ENCODE measurements around the gene RAN.
"Not testable (repeated sequence)": the region's sequence is repeated elsewhere in the genome, so short reads cannot be mapped to it uniquely, and the experiment has no call there.

RAN gene

DNA sequence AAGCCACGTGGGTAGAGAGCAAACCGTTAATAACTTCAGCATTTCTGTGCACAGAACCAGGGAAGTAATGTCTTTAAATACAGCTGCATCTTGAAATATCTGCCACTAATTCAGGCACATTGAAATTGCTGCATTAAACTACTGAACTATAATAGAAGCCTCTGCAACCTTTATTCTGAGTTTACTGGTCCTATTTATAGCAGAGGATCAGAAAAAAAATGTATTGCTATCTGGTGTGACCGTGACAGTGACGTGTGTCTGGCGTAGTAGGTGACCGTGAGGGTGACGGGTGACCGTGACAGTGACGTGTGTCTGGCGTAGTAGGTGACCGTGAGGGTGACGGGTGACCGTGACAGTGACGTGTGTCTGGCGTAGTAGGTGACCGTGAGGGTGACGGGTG, 15.3 kb downstream of the RAN start:
- DNase-seq; H3K4me1 ChIP-seq (ENCODE audit: control extremely low read depth in 1 of 4, control insufficient read depth in 4 of 4, insufficient read depth in 4 of 4, low read length in 3 of 4); H3K27ac ChIP-seq (ENCODE audit: insufficient read depth in 1 of 2, low read depth in 1 of 2, low read length in 2 of 2, poor library complexity in 1 of 2, severe bottlenecking in 2 of 2); H3K4me3 ChIP-seq (ENCODE audit: control insufficient read depth in 1 of 7, extremely low read depth in 1 of 7, insufficient read depth in 4 of 7, low read depth in 2 of 7, low read length in 6 of 7); H3K36me3 ChIP-seq (ENCODE audit: control insufficient read depth in 4 of 4, insufficient read depth in 4 of 4, low read length in 3 of 4); POLR2A ChIA-PET; H3K27me3 ChIP-seq (replicated peaks in 2 of 5; ENCODE audit: control insufficient read depth in 4 of 5, insufficient read depth in 5 of 5, low read length in 4 of 5); CTCF ChIA-PET; H3K9me3 ChIP-seq (ENCODE audit: control extremely low read depth in 1 of 5, control insufficient read depth in 4 of 5, insufficient read depth in 2 of 5, low read depth in 1 of 5, low read length in 4 of 5): not testable (repeated sequence)
- WGBS (ENCODE audit: insufficient coverage): 92% methylated on average over 2 of the region's 17 CpGs

DNA sequence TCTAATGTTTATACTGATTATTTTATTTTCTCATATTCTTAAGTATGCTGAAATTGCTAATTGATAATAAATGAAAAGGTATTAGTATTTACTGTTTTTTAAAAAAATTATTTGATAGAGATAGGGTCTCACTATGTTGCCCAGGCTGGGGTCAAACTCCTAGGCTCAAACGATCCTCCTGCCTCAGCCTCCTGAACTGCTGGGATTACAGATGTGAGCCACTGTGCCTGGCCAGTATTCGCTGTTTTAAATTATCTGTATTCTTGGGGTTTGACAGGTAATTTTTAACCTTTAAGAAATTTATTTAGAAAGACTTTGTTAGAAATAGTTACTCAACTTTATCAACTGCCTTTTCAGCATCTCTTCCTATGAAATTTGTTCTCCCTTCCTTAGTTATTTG, 32.2 kb downstream of the RAN start:
- Histone ChIP-seq H3K4me3 (ENCODE audit: control insufficient read depth in 1 of 7, extremely low read depth in 1 of 7, insufficient read depth in 4 of 7, low read depth in 2 of 7, low read length in 6 of 7) (no peak overlapping the region), H3K27ac (ENCODE audit: insufficient read depth in 1 of 2, low read depth in 1 of 2, low read length in 2 of 2, poor library complexity in 1 of 2, severe bottlenecking in 2 of 2) (no peak overlapping the region), H3K36me3 (ENCODE audit: control insufficient read depth in 4 of 4, insufficient read depth in 4 of 4, low read length in 3 of 4) (no peaks in the 10 kb centered on the region), H3K9me3 (ENCODE audit: control extremely low read depth in 1 of 5, control insufficient read depth in 4 of 5, insufficient read depth in 2 of 5, low read depth in 1 of 5, low read length in 4 of 5) (peaks cover 0 to 5% (median 0%) of the 10 kb centered on the region in 5 experiments), H3K4me1 (ENCODE audit: control extremely low read depth in 1 of 4, control insufficient read depth in 4 of 4, insufficient read depth in 4 of 4, low read length in 3 of 4) (no peaks in the 10 kb centered on the region), H3K27me3 (replicated peaks in 2 of 5; ENCODE audit: control insufficient read depth in 4 of 5, insufficient read depth in 5 of 5, low read length in 4 of 5) (no peaks in the 10 kb centered on the region)
- POLR2A ChIA-PET: no interaction called here
- no peak for DNase-seq
- 100% methylated on average over 1 of the region's 2 CpGs for WGBS (ENCODE audit: insufficient coverage)
- CTCF ChIA-PET: no interaction called here

DNA sequence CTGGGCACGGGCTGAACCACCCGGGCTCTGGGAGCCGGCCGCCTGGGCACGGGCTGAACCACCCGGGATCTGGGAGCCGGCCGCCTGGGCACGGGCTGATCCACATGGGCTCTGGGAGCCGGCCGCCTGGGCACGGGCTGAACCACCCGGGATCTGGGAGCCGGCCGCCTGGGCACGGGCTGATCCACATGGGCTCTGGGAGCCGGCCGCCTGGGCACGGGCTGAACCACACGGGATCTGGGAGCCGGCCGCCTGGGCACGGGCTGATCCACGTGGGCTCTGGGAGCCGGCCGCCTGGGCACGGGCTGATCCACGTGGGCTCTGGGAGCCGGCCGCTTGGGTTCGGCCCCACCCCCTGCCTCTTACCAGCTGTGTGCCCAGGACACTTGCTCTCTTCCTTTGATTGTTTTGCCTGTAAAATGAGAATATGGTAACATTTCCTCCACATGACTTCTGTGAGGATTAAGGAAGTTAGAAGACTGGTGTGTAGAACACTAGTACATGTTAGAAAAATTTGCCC, 33.1 kb downstream of the RAN start:
- POLR2A ChIA-PET: not testable (repeated sequence)

DNA sequence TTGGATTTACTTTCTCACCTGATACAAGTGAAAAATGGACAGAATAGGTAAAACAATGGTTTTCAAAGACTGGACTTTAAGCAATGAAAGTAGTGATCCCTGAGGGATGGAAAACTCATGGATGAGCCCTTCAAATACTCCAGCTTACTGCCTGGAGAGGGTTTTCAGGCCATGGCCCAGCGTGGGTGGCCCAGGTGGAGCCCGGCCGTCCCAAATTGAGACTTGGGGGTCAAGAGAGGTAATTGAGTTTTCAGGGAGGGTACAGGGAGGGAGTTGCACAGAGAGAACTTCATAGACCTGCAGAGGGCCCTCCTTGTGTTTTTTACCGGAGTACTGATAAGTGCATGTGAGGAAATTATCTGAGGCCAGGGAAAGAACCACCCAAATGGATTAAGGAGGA, 37.2 kb downstream of the RAN start:
- Histone ChIP-seq H3K36me3 (ENCODE audit: control insufficient read depth in 4 of 4, insufficient read depth in 4 of 4, low read length in 3 of 4) (no peaks in the 10 kb centered on the region), H3K4me1 (ENCODE audit: control extremely low read depth in 1 of 4, control insufficient read depth in 4 of 4, insufficient read depth in 4 of 4, low read length in 3 of 4) (no peaks in the 10 kb centered on the region), H3K27me3 (replicated peaks in 2 of 5; ENCODE audit: control insufficient read depth in 4 of 5, insufficient read depth in 5 of 5, low read length in 4 of 5) (peaks cover 0 to 4% (median 0%) of the 10 kb centered on the region in 5 experiments), H3K4me3 (ENCODE audit: control insufficient read depth in 1 of 7, extremely low read depth in 1 of 7, insufficient read depth in 4 of 7, low read depth in 2 of 7, low read length in 6 of 7) (no peak overlapping the region), H3K27ac (ENCODE audit: insufficient read depth in 1 of 2, low read depth in 1 of 2, low read length in 2 of 2, poor library complexity in 1 of 2, severe bottlenecking in 2 of 2) (no peak overlapping the region), H3K9me3 (ENCODE audit: control extremely low read depth in 1 of 5, control insufficient read depth in 4 of 5, insufficient read depth in 2 of 5, low read depth in 1 of 5, low read length in 4 of 5) (peaks cover 2 to 17% (median 4%) of the 10 kb centered on the region in 5 experiments)
- CTCF ChIA-PET: interaction anchor here (1.8 kb wide), 1 partner anchor 8 kb away, joined by 5 read pairs; no protein-coding TSS in a partner anchor
- POLR2A ChIA-PET: no interaction called here
- DNase-seq: no peak
- WGBS (ENCODE audit: insufficient coverage): 95% methylated on average over 4 of the region's 4 CpGs

More for the DNA sequence above, 33.1 kb downstream of the RAN start:
- H3K4me3 ChIP-seq (ENCODE audit: control insufficient read depth in 1 of 7, extremely low read depth in 1 of 7, insufficient read depth in 4 of 7, low read depth in 2 of 7, low read length in 6 of 7); H3K36me3 ChIP-seq (ENCODE audit: control insufficient read depth in 4 of 4, insufficient read depth in 4 of 4, low read length in 3 of 4); CTCF ChIA-PET; DNase-seq; H3K27me3 ChIP-seq (replicated peaks in 2 of 5; ENCODE audit: control insufficient read depth in 4 of 5, insufficient read depth in 5 of 5, low read length in 4 of 5); H3K27ac ChIP-seq (ENCODE audit: insufficient read depth in 1 of 2, low read depth in 1 of 2, low read length in 2 of 2, poor library complexity in 1 of 2, severe bottlenecking in 2 of 2); H3K9me3 ChIP-seq (ENCODE audit: control extremely low read depth in 1 of 5, control insufficient read depth in 4 of 5, insufficient read depth in 2 of 5, low read depth in 1 of 5, low read length in 4 of 5); H3K4me1 ChIP-seq (ENCODE audit: control extremely low read depth in 1 of 4, control insufficient read depth in 4 of 4, insufficient read depth in 4 of 4, low read length in 3 of 4): not testable (repeated sequence)
- 93% methylated on average over 16 of the region's 31 CpGs for WGBS (ENCODE audit: insufficient coverage)

DNA sequence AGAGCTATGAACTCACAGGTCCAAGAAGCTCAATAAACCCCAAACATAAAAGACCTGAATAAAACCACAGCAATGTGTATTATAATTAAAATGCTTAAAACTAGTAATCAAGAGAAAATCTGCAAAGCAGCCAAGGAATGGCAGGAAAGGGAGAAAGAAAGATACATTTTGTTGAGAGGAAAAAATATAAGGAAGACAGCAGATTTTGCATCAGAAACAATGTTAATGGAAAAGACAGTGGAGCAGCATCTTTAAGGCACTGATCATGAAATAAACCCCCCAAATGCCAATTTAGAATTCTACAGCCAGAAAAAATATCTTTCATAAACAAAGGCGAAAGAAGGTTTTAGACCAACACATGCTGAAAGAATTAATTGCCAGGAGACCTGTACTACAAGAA, 39.3 kb downstream of the RAN start:
- ChIA-PET CTCF (no interaction called here), POLR2A (no interaction called here)
- H3K4me3 ChIP-seq (ENCODE audit: control insufficient read depth in 1 of 7, extremely low read depth in 1 of 7, insufficient read depth in 4 of 7, low read depth in 2 of 7, low read length in 6 of 7): no peak overlapping the region
- no peak for DNase-seq
- no peak overlapping the region for H3K27ac ChIP-seq (ENCODE audit: insufficient read depth in 1 of 2, low read depth in 1 of 2, low read length in 2 of 2, poor library complexity in 1 of 2, severe bottlenecking in 2 of 2)
- H3K9me3 ChIP-seq (ENCODE audit: control extremely low read depth in 1 of 5, control insufficient read depth in 4 of 5, insufficient read depth in 2 of 5, low read depth in 1 of 5, low read length in 4 of 5): peaks cover 2 to 17% (median 4%) of the 10 kb centered on the region in 5 experiments
- H3K4me1 ChIP-seq (ENCODE audit: control extremely low read depth in 1 of 4, control insufficient read depth in 4 of 4, insufficient read depth in 4 of 4, low read length in 3 of 4): no peaks in the 10 kb centered on the region
- WGBS (ENCODE audit: insufficient coverage): no CpG with 5 or more reads among the region's 1 CpG
- peaks cover under 1 to 21% (median 6%) of the 10 kb centered on the region in 5 experiments for H3K27me3 ChIP-seq (replicated peaks in 2 of 5; ENCODE audit: control insufficient read depth in 4 of 5, insufficient read depth in 5 of 5, low read length in 4 of 5)
- no peaks in the 10 kb centered on the region for H3K36me3 ChIP-seq (ENCODE audit: control insufficient read depth in 4 of 4, insufficient read depth in 4 of 4, low read length in 3 of 4)

DNA sequence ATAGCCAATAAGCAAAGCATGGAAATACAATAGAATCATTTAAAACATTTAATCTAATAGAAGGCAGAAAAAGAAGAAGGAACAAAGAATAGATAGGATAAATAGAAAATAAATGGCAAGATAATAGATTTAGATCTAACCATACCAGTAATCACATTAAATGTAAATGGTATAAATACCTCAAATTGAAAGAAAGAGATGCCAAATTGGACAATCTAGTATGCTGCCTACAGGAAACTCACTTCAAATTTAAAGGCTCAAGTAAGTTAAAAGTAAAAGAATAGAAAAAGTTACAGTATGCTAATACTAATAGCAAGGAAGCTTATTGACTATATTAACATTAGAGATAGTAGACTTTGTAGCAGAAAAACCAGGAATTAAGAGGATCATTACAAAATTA, 40.1 kb downstream of the RAN start:
- peaks cover 5 to 28% (median 11%) of the 10 kb centered on the region in 5 experiments for H3K27me3 ChIP-seq (replicated peaks in 2 of 5; ENCODE audit: control insufficient read depth in 4 of 5, insufficient read depth in 5 of 5, low read length in 4 of 5)
- no peak for DNase-seq
- H3K4me3 ChIP-seq (ENCODE audit: control insufficient read depth in 1 of 7, extremely low read depth in 1 of 7, insufficient read depth in 4 of 7, low read depth in 2 of 7, low read length in 6 of 7): no peak overlapping the region
- ChIA-PET CTCF (no interaction called here), POLR2A (no interaction called here)
- H3K27ac ChIP-seq (ENCODE audit: insufficient read depth in 1 of 2, low read depth in 1 of 2, low read length in 2 of 2, poor library complexity in 1 of 2, severe bottlenecking in 2 of 2): no peak overlapping the region
- no peaks in the 10 kb centered on the region for H3K4me1 ChIP-seq (ENCODE audit: control extremely low read depth in 1 of 4, control insufficient read depth in 4 of 4, insufficient read depth in 4 of 4, low read length in 3 of 4)
- H3K36me3 ChIP-seq (ENCODE audit: control insufficient read depth in 4 of 4, insufficient read depth in 4 of 4, low read length in 3 of 4): no peaks in the 10 kb centered on the region
- H3K9me3 ChIP-seq (ENCODE audit: control extremely low read depth in 1 of 5, control insufficient read depth in 4 of 5, insufficient read depth in 2 of 5, low read depth in 1 of 5, low read length in 4 of 5): peaks cover 2 to 17% (median 4%) of the 10 kb centered on the region in 5 experiments

DNA sequence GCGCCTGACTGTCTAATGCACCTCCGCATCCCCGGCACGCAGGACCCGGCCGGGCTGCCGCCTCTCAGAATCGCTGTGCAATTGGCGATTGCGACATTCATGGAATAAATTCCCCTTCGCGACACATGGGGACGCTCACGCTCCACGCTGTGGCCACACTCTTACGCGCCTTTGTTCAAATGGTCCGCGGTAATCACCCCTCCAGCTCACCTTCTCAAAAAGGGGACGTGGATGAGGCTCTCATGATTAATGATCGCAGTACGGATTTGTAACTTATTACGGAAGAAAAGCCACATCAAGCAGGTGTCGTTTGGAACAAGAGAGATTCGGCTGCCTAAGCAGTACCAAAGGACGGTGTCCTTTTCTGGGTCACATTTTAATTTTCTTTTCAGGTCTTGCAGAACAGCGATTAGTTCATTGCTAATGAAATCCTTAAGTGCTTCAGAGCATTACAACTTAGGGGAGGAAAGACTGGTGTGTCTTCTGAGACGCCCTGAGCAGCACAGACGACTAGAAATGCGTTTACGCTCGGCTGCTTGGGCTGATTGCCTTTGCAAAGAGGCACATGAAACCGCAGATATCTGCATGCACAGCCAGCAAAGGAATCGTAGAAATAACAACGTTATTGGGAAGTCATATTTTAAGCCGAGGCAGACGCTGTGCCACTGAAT, 44.5 kb downstream of the RAN start:
- 36% methylated on average over 30 of the region's 37 CpGs for WGBS (ENCODE audit: insufficient coverage)
- H3K4me1 ChIP-seq (ENCODE audit: control extremely low read depth in 1 of 4, control insufficient read depth in 4 of 4, insufficient read depth in 4 of 4, low read length in 3 of 4): no peaks in the 10 kb centered on the region
- CTCF ChIA-PET: interaction anchor here (0.6 to 2.1 kb wide), 8 partner anchors 8 to 1084 kb away, joined by 3 to 17 read pairs (median 3); no protein-coding TSS in a partner anchor
- no peak overlapping the region for H3K4me3 ChIP-seq (ENCODE audit: control insufficient read depth in 1 of 7, extremely low read depth in 1 of 7, insufficient read depth in 4 of 7, low read depth in 2 of 7, low read length in 6 of 7)
- no peaks in the 10 kb centered on the region for H3K36me3 ChIP-seq (ENCODE audit: control insufficient read depth in 4 of 4, insufficient read depth in 4 of 4, low read length in 3 of 4)
- POLR2A ChIA-PET: no interaction called here
- peak; percentile 59 to 85 (median 79) for DNase-seq
- H3K27ac ChIP-seq (ENCODE audit: insufficient read depth in 1 of 2, low read depth in 1 of 2, low read length in 2 of 2, poor library complexity in 1 of 2, severe bottlenecking in 2 of 2): no peak overlapping the region
- H3K9me3 ChIP-seq (ENCODE audit: control extremely low read depth in 1 of 5, control insufficient read depth in 4 of 5, insufficient read depth in 2 of 5, low read depth in 1 of 5, low read length in 4 of 5): peaks cover 0 to 3% (median 2%) of the 10 kb centered on the region in 5 experiments
- H3K27me3 ChIP-seq (replicated peaks in 2 of 5; ENCODE audit: control insufficient read depth in 4 of 5, insufficient read depth in 5 of 5, low read length in 4 of 5): peaks cover 7 to 57% (median 13%) of the 10 kb centered on the region in 5 experiments

All from common myeloid progenitor, CD34-positive (primary cell).